Measurements from ENCODE around the gene ITGB1. TPM values are rescaled to one million over a fixed set of nuclear protein-coding genes. Genes with fewer than 3 reads are reported as not detected.

Gene ITGB1
- total RNA-seq, 1 experiment from 2014 or later: 421 TPM

GRCh38 chr10:32940321-32941301 lies 17.4 kb downstream of the ITGB1 start:
- no peak overlapping the region for H2AFZ ChIP-seq
- TF ChIP-seq EZH2 (IDR thresholded peaks at IDR 0.05; ENCODE audit: low read depth) (no peak), CTCF (conservative IDR thresholded peaks at IDR 0.05) (no peak)
- peaks cover 72% of the 10 kb centered on the region for H4K20me1 ChIP-seq (ENCODE audit: insufficient read depth)
- intact Hi-C loops (cut with micrococcal nuclease; ENCODE audit: unreplicated experiment): no loop called here
- H3K4me3 ChIP-seq: no peak overlapping the region
- H3K36me3 ChIP-seq (ENCODE audit: low read depth): no peaks in the 10 kb centered on the region; the same call in 1 of the 2 replicates
- no peak overlapping the region for H3K27ac ChIP-seq
- H3K4me2 ChIP-seq: no peak overlapping the region
- no peaks in the 10 kb centered on the region for H3K9me2 ChIP-seq (ENCODE audit: insufficient read depth)
- no peaks in the 10 kb centered on the region for H3K27me3 ChIP-seq (ENCODE audit: insufficient read depth, low read depth)
- BruUV-seq (replicated peaks): no TSS peak
- ChIA-PET POLR2A (ENCODE audit: unreplicated experiment) (no interaction called here), CTCF (no interaction called here)
- H3F3A ChIP-seq (ENCODE audit: insufficient read depth, low read depth): peaks cover 14% of the 10 kb centered on the region; the same call in 1 of the 2 replicates
- no peak for DNase-seq
- 0 out of 2 replicates have a peak, but pooled peaks cover 4% of the 10 kb centered on the region for H3K4me1 ChIP-seq (replicated peaks; ENCODE audit: insufficient read depth)
- no peaks in the 10 kb centered on the region for H3K9me3 ChIP-seq (ENCODE audit: insufficient read depth, low read depth)
- H3K79me2 ChIP-seq (ENCODE audit: low read depth): peaks cover 100% of the 10 kb centered on the region

GRCh38 chr10:32939296-32940111 lies 18.5 kb downstream of the ITGB1 start:
- CTCF ChIA-PET: no interaction called here
- H3K79me2 ChIP-seq (ENCODE audit: low read depth): peaks cover 100% of the 10 kb centered on the region
- H2AFZ ChIP-seq: no peak overlapping the region
- no peaks in the 10 kb centered on the region for H3K27me3 ChIP-seq (ENCODE audit: insufficient read depth, low read depth)
- POLR2A ChIA-PET (ENCODE audit: unreplicated experiment): no interaction called here
- no peaks in the 10 kb centered on the region for H3K9me2 ChIP-seq (ENCODE audit: insufficient read depth)
- TF ChIP-seq EZH2 (IDR thresholded peaks at IDR 0.05; ENCODE audit: low read depth) (no peak), CTCF (conservative IDR thresholded peaks at IDR 0.05) (no peak)
- H3K4me2 ChIP-seq: no peak overlapping the region
- H3K4me3 ChIP-seq: no peak overlapping the region
- H3K4me1 ChIP-seq (replicated peaks; ENCODE audit: insufficient read depth): 0 out of 2 replicates have a peak, but pooled peaks cover 4% of the 10 kb centered on the region
- no peaks in the 10 kb centered on the region for H3K9me3 ChIP-seq (ENCODE audit: insufficient read depth, low read depth)
- peaks cover 7% of the 10 kb centered on the region; the same call in 1 of the 2 replicates for H3K36me3 ChIP-seq (ENCODE audit: low read depth)
- no peak overlapping the region for H3K27ac ChIP-seq
- DNase-seq: no peak
- intact Hi-C loops (cut with micrococcal nuclease; ENCODE audit: unreplicated experiment): no loop called here
- peaks cover 72% of the 10 kb centered on the region for H4K20me1 ChIP-seq (ENCODE audit: insufficient read depth)
- H3F3A ChIP-seq (ENCODE audit: insufficient read depth, low read depth): peaks cover 22% of the 10 kb centered on the region; the same call in 1 of the 2 replicates
- BruUV-seq (replicated peaks): no TSS peak

GRCh38 chr10:32938554-32939061 lies 19.4 kb downstream of the ITGB1 start:
- Histone ChIP-seq H3K36me3 (ENCODE audit: low read depth) (peaks cover 15% of the 10 kb centered on the region), H3K4me3 (no peak overlapping the region), H3K4me1 (replicated peaks; ENCODE audit: insufficient read depth) (0 out of 2 replicates have a peak, but pooled peaks cover 4% of the 10 kb centered on the region), H3K9me2 (ENCODE audit: insufficient read depth) (no peaks in the 10 kb centered on the region), H3K9me3 (ENCODE audit: insufficient read depth, low read depth) (no peaks in the 10 kb centered on the region), H3F3A (ENCODE audit: insufficient read depth, low read depth) (peaks cover 25% of the 10 kb centered on the region; the same call in 1 of the 2 replicates), H3K79me2 (ENCODE audit: low read depth) (peaks cover 100% of the 10 kb centered on the region), H4K20me1 (ENCODE audit: insufficient read depth) (peaks cover 72% of the 10 kb centered on the region), H2AFZ (no peak overlapping the region), H3K27me3 (ENCODE audit: insufficient read depth, low read depth) (no peaks in the 10 kb centered on the region), H3K4me2 (no peak overlapping the region), H3K27ac (no peak overlapping the region)
- ChIA-PET CTCF (no interaction called here), POLR2A (ENCODE audit: unreplicated experiment) (no interaction called here)
- TF ChIP-seq CTCF (conservative IDR thresholded peaks at IDR 0.05) (no peak), EZH2 (IDR thresholded peaks at IDR 0.05; ENCODE audit: low read depth) (no peak)
- no TSS peak for BruUV-seq (replicated peaks)
- no peak for DNase-seq
- intact Hi-C loops (cut with micrococcal nuclease; ENCODE audit: unreplicated experiment): no loop called here
